Activated naive CD4-positive, alpha-beta T cell treated with Interleukin-2 at 50 U/mL for 16 hours (primary cell): Measurements from ENCODE around the gene OMG.

Experiments used
- DNase-seq: peaks from one replicate; pipeline ENCODE4 v3.0.0-alpha.2; 2020

Gene OMG

GRCh38 chr17:31256936-31257335 lies 40.1 kb downstream of the OMG start:
- no peak for DNase-seq

GRCh38 chr17:31254654-31255053 lies 42.4 kb downstream of the OMG start:
- no peak for DNase-seq

DNA sequence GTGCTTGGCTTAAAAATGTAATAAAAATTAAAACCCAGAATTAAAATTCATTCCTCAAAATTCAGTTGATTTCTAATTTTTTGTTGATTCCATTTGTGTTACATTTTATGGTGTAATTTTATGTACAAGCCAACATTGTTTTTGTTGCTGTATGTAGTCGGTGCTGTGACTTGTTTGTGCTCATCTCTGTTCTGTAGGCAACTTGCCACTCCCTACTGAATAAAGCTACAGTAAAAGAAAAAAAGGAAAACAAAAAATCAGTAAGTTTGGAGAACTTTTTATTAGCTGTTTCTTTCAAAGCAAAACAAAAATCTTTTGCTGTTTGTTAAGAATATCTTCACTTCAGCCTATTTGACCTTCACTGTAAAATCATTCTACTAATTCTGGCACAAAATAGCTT lies 44.3 kb downstream of the OMG start:
- DNase-seq: no peak

DNA sequence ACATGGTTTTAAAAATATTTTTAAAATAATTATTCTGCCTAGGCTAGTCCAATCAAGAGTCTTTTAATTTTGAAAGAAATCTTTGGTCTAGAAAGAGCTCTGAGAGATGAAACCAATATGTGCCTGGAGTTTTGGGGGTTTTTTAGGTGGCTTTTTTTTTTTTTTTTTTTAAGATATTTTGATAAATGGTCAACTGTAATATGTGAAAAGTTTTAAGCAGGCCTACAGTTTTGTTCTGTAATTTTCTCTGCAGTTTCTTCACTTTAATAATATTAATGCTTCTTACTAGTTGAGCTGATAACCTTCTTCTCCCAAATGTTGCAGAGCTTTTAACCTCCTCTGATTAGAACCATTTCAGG lies 45.1 kb downstream of the OMG start:
- DNase-seq: no peak

DNA sequence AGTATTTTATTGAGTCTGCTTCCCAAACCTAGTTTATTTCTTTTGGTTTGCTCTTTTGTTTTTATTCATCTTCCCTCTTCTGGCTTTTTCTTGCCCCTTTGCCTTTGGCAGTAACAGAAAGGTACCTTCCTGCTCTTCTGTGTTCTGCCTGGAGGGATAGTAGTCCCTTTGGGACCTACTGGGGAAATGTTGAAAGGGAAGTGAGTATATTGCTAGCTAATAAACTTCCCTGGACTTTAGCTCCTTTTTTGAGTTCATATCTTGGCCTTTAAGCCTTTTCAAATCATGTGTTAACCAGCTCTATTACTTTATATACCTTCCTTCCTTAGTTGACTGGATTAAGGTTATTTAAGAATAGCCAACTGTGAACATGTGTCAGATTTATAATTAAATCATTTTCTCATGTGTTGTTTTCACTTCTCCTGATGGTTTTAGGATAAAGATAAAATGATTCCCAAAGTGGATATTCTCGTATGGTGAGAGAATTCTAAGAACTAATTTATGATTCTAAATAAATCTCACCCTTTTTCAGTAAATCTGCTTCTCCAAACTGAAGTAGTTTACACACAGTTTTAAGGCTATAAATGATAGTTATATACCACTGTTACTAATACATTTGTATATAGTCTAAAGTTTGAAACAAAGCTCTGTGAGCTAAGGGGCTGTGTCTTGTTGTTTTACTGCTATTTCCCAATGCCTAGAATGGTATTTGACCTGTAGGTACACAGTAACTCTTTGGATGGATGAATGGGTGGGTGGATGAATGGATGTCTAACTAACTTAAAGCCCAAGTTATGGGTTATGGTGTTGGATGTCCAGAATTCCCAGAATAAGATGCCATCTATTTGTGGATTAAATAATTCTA lies 45.7 kb downstream of the OMG start:
- no peak for DNase-seq

GRCh38 chr17:31250229-31250628 lies 46.8 kb downstream of the OMG start:
- DNase-seq: no peak

DNA sequence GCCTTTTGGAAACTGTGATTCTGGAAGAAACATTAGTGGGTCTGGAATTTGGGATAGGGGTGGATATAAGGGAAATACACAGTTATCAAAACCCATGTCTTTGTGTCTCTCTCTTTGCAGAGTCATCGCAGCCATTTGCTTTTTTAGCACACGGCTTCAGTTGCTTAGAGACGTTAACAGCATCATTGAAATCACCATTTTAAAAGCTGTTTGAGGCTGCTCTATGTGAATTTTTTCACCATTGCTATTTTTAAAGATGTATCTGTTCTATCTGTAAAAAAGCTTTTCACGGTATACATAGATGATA lies 47.3 kb downstream of the OMG start:
- DNase-seq: no peak

DNA sequence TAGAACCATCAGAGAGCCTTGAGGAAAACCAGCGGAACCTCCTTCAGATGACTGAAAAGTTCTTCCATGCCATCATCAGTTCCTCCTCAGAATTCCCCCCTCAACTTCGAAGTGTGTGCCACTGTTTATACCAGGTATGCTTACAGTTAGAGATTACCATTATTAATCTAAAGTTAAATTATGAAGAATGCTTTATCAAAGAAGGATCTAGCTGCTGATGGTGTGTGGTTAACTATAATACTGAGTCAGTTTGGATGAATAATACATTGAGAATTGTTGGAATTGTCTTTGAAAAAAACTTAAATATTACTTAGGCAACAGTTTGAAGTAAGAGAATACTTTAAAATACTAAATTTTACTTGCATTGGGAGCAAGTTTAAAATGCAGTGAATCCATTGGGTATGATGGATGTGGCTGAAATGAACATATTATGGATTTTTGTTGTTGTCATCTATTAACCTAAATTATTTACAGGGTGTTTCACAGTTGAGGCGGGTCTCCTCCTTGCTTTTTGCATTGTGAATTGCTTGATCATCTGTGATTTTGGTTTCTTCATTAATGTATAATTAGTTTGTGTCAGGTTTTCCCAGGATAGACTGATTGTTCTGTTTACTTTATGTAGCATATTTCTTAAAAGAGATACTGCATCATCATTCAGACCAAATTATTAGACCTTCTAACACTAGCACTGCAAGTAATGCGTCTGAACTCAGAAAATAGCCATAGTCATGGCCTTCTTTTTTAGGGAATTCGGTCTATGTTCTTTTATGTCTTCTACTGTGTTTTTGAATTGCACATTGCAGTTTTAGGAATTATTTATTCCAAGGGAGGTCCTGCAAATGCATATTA lies 47.8 kb downstream of the OMG start:
- no peak for DNase-seq
